ENCODE results near the gene FBXL20. TPM values are rescaled to one million over a fixed set of nuclear protein-coding genes. Genes with fewer than 3 reads are reported as not detected.

The FBXL20 gene
- total and polyA plus RNA-seq, 10 of the 15 experiments (the other 5 are each of a cell fraction or from before 2014, with no cell fraction given), result 1.2 to 8.3 (median 4.4) TPM

DNA sequence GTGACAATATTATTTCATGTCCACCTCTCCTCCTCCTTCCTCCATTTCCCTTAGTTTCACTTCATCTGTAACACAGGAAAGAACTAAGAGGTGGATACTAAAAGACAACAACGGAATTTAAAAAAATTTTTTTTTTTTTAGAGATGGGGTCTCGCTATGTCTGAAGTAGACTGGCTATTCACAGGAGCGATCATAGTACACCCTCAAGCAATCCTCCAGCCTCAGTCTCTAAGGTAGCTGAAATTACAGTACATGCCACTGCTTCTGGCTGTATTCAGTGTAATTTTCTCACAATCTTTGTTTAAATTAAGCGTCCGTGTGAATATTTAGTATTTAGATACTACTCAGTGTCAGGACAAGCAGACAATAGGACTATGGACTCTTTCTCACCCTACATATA lies 35.6 kb downstream of the FBXL20 start:
- intact Hi-C loops (cut with micrococcal nuclease; ENCODE audit: unreplicated experiment), result no loop called here
- no TSS peak for BruUV-seq (replicated peaks)
- in situ Hi-C loops (cut with MboI), result no loop called here
- no peak overlapping the region for H3K9ac ChIP-seq (ENCODE audit: control insufficient read depth, insufficient read depth, low read length)
- CTCF ChIA-PET, result no interaction called here
- ATAC-seq, result no peak
- POLR2A ChIA-PET, result no interaction called here
- H3K4me3 ChIP-seq, result no peak overlapping the region
- H4K20me1 ChIP-seq (ENCODE audit: control insufficient read depth, insufficient read depth), result no peaks in the 10 kb centered on the region
- H3K36me3 ChIP-seq (ENCODE audit: control insufficient read depth in 2 of 2, insufficient read depth in 2 of 2, low read length in 1 of 2), result no peaks in the 10 kb centered on the region
- SMC1A ChIA-PET (ENCODE audit: uncharacterized antibody, unreplicated experiment), result no interaction called here
- no peaks in the 10 kb centered on the region for H3K9me3 ChIP-seq (replicated peaks; ENCODE audit: control insufficient read depth, insufficient read depth, low read length)
- H3K27ac ChIP-seq (ENCODE audit: control insufficient read depth, insufficient read depth), result no peak overlapping the region
- H3K4me1 ChIP-seq (ENCODE audit: control insufficient read depth, insufficient read depth, low read length), result no peaks in the 10 kb centered on the region
- RAD21 ChIA-PET (ENCODE audit: unreplicated experiment), result no interaction called here
- no peak overlapping the region for H3K4me2 ChIP-seq (ENCODE audit: control insufficient read depth, insufficient read depth)
- no peak for DNase-seq (ENCODE audit: low read depth, low spot score)
- FAIRE-seq, result no peak
- H3K79me2 ChIP-seq (ENCODE audit: control insufficient read depth, insufficient read depth, low read length), result no peaks in the 10 kb centered on the region
- TF ChIP-seq PAX5 (IDR thresholded peaks at IDR 0.05; ENCODE audit: borderline replicate concordance, low read depth, low read length), result no peak
- TF ChIP-seq RB1 (IDR thresholded peaks at IDR 0.05; ENCODE audit: borderline replicate concordance), result no peak
- no peak for TF ChIP-seq SREBF1 (IDR thresholded peaks at IDR 0.05; ENCODE audit: low read length)
- TF ChIP-seq POLR2A (IDR thresholded peaks at IDR 0.05; ENCODE audit: low read depth, low read length), result no peak
- no peak for TF ChIP-seq CBX3 (IDR thresholded peaks at IDR 0.05; ENCODE audit: borderline replicate concordance, low read depth)
- no peak for TF ChIP-seq RUNX3 (IDR thresholded peaks at IDR 0.05; ENCODE audit: low read length)
- TF ChIP-seq CBX5 (IDR thresholded peaks at IDR 0.05; ENCODE audit: low read depth), result no peak
- TF ChIP-seq MAX (IDR thresholded peaks at IDR 0.05; ENCODE audit: low read depth, low read length), result no peak
- no peak for TF ChIP-seq YBX1 (IDR thresholded peaks at IDR 0.05)
- TF ChIP-seq MTA2 (IDR thresholded peaks at IDR 0.05; ENCODE audit: low read depth), result no peak
- H3K27me3 ChIP-seq (replicated peaks in 1 of 2; ENCODE audit: control insufficient read depth in 2 of 2, insufficient read depth in 2 of 2, low read length in 1 of 2), result no peaks in the 10 kb centered on the region
- 82% methylated on average over 5 of the region's 5 CpGs for WGBS (ENCODE audit: insufficient coverage, insufficient replicate concordance, low lambda C conversion rate, missing lambda C conversion rate)
- no peak overlapping the region for H2AFZ ChIP-seq (ENCODE audit: control insufficient read depth, low read depth, low read length)

DNA sequence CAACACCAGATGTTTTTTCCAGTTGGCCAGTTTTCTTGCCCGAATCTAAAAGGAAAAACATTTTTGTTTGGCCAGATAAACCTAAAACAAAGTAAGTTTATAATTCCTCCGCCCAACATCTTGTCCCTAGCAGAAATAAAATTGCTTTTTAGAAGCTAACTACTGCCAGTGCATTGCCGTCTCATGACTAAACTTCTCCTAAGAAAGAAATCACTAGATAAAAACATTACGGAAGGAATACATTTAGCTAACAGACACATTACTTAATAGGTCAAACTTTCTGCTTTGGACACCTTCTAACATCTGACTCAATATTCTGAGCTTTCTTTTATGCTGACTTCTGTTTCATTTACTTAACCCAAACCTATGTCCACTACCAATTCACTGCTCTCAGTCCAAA lies 36.2 kb downstream of the FBXL20 start:
- Histone ChIP-seq H4K20me1 (ENCODE audit: control insufficient read depth, insufficient read depth) (no peaks in the 10 kb centered on the region), H3K9ac (ENCODE audit: control insufficient read depth, insufficient read depth, low read length) (no peak overlapping the region), H3K4me3 (no peak overlapping the region), H3K9me3 (replicated peaks; ENCODE audit: control insufficient read depth, insufficient read depth, low read length) (no peaks in the 10 kb centered on the region), H2AFZ (ENCODE audit: control insufficient read depth, low read depth, low read length) (no peak overlapping the region), H3K79me2 (ENCODE audit: control insufficient read depth, insufficient read depth, low read length) (no peaks in the 10 kb centered on the region), H3K27me3 (replicated peaks in 1 of 2; ENCODE audit: control insufficient read depth in 2 of 2, insufficient read depth in 2 of 2, low read length in 1 of 2) (no peaks in the 10 kb centered on the region), H3K4me1 (ENCODE audit: control insufficient read depth, insufficient read depth, low read length) (no peaks in the 10 kb centered on the region), H3K36me3 (ENCODE audit: control insufficient read depth in 2 of 2, insufficient read depth in 2 of 2, low read length in 1 of 2) (no peaks in the 10 kb centered on the region), H3K27ac (ENCODE audit: control insufficient read depth, insufficient read depth) (no peak overlapping the region), H3K4me2 (ENCODE audit: control insufficient read depth, insufficient read depth) (no peak overlapping the region)
- ATAC-seq (no peak), FAIRE-seq (no peak), DNase-seq (ENCODE audit: low read depth, low spot score) (no peak)
- ChIA-PET RAD21 (ENCODE audit: unreplicated experiment) (no interaction called here), SMC1A (ENCODE audit: uncharacterized antibody, unreplicated experiment) (no interaction called here), POLR2A (interaction anchor here (0.5 kb wide), 1 partner anchor 8 kb away, joined by 7 read pairs; no protein-coding TSS in a partner anchor), CTCF (interaction anchor here (0.7 kb wide), 1 partner anchor 149 kb away, joined by 3 read pairs; no protein-coding TSS in a partner anchor)
- 64% methylated on average over 4 of the region's 4 CpGs for WGBS (ENCODE audit: insufficient coverage, insufficient replicate concordance, low lambda C conversion rate, missing lambda C conversion rate)
- intact Hi-C loops (cut with micrococcal nuclease; ENCODE audit: unreplicated experiment), result no loop called here
- in situ Hi-C loops (cut with MboI), result no loop called here
- BruUV-seq (replicated peaks), result no TSS peak
- TF ChIP-seq CBX3 (IDR thresholded peaks at IDR 0.05; ENCODE audit: borderline replicate concordance, low read depth) (no peak), GATAD2B (conservative IDR thresholded peaks at IDR 0.05; ENCODE audit: low read depth) (no peak), CHD4 (IDR thresholded peaks at IDR 0.05) (no peak), HDAC6 (IDR thresholded peaks at IDR 0.05; ENCODE audit: unreplicated experiment) (no peak), SPI1 (IDR thresholded peaks at IDR 0.05; ENCODE audit: borderline replicate concordance, insufficient read depth, low read depth, low read length) (no peak), CEBPZ (IDR thresholded peaks at IDR 0.05; ENCODE audit: low read depth, low read length) (no peak), JUND (IDR thresholded peaks at IDR 0.05; ENCODE audit: low read depth, low read length) (no peak), SMAD5 (IDR thresholded peaks at IDR 0.05; ENCODE audit: low read depth) (no peak), PAX8 (IDR thresholded peaks at IDR 0.05) (no peak), LARP7 (IDR thresholded peaks at IDR 0.05) (no peak), CREB1 (IDR thresholded peaks at IDR 0.05; ENCODE audit: low read depth) (no peak)

Data from GM12878 (cell line).